B cell (primary cell): ENCODE data around the gene TMEM235.

Source experiments
- CTCF ChIP-seq: fragments of 200-600 bp; IDR thresholded peaks from one replicate; pipeline ENCODE4 v1.8.0; 2022; ENCODE audit warnings: antibody characterized with exemption, mild to moderate bottlenecking
- EZH2 ChIP-seq: IDR thresholded peaks from 2 replicates; pipeline ENCODE4 v1.6.1; 2012; ENCODE audit warnings: borderline replicate concordance, low read depth, mild to moderate bottlenecking, moderate library complexity, low read length; ENCODE audit not compliant: insufficient read depth, poor library complexity, severe bottlenecking

GRCh38 chr17:78238823-78239488, 7.5 kb downstream of the TMEM235 start:
- TF ChIP-seq CTCF (no peak), EZH2 (no peak)
